HepG2 (cell line): Measurements from ENCODE around the gene TNFSF10. TPM values are rescaled to one million over a fixed set of nuclear protein-coding genes. Genes with fewer than 3 reads are reported as not detected.

Experiments used
- ATAC-seq: fragments of 200-7000 bp; cut with Tn5 transposase; 3 replicates; pipeline ENCODE4 v1.9.1; 2020; ENCODE audit warnings: mild to moderate bottlenecking, moderate library complexity
- BruUV-seq: library from RNA; stranded (reverse); fragments of 400-500 nt; replicated peaks from 2 replicates; lab custom pipeline; 2021; lab: Mats Ljungman, UMichigan
- CTCF ChIA-PET: fragments of 300-600 bp; formaldehyde crosslinking; extraction: SDS; loops from one replicate; lab custom pipeline; 2021; ENCODE audit warnings: low total read pairs, inconsistent platforms, low intra/inter-chr PET ratio; lab: Yijun Ruan, JAX
- POLR2A ChIA-PET: fragments of 350-600 bp; sonication (Branson Sonifier 250); formaldehyde crosslinking; loops from one replicate; lab custom pipeline; 2020; ENCODE audit warnings: antibody characterized with exemption, inconsistent platforms; lab: Yijun Ruan, JAX
- DNase-seq: peaks from one replicate; pipeline ENCODE4 v3.0.0-alpha.2; 2015; ENCODE audit warnings: low spot score
- FAIRE-seq: peaks from 3 replicates; lab custom pipeline; 2011; peaks lifted over from hg19 to GRCh38; lab: Jason Lieb, UNC
- H2AFZ ChIP-seq: one replicate; pipeline ENCODE4 v1.6.1; 2011; ENCODE audit warnings: low read length, inconsistent platforms
- H3K27ac ChIP-seq: fragments of 300-600 bp; 3 replicates; pipeline ENCODE4 v1.8.0; 2011; ENCODE audit warnings: mixed run types, mild to moderate bottlenecking, mixed read lengths, low read length, inconsistent platforms; ENCODE audit not compliant: insufficient read depth; ENCODE audit errors: extremely low read length
- H3K27me3 ChIP-seq, 2 experiments: fragments of 200-600 bp in 1 of 2; 2 replicates in 1 of 2; 3 replicates in 1 of 2; pipeline versions ENCODE4 v1.6.0 to v1.8.0; 2011; ENCODE audit warnings: low read length in 2 of 2, mild to moderate bottlenecking in 2 of 2, moderate library complexity in 2 of 2, inconsistent platforms in 1 of 2; ENCODE audit not compliant: insufficient read depth in 2 of 2, control insufficient read depth in 1 of 2
- H3K36me3 ChIP-seq, 2 experiments: fragments of 200-600 bp in 1 of 2; replicated peaks in 1 of 2; 2 replicates in 1 of 2; 3 replicates in 1 of 2; pipeline versions ENCODE4 v1.5.1 to v1.8.0; 2011; ENCODE audit warnings: low read length in 2 of 2, inconsistent platforms in 1 of 2; ENCODE audit not compliant: insufficient read depth in 2 of 2, control insufficient read depth in 1 of 2
- H3K4me1 ChIP-seq: 2 replicates; pipeline ENCODE4 v1.5.1; 2012; ENCODE audit warnings: low read length, inconsistent platforms; ENCODE audit not compliant: insufficient read depth
- H3K4me2 ChIP-seq: 2 replicates; pipeline ENCODE4 v1.6.0; 2011; ENCODE audit warnings: low read depth, low read length, inconsistent platforms
- H3K4me3 ChIP-seq, 3 experiments: fragments of 200-600 bp in 1 of 3; sonication (generic), shearing (Covaris generic) in 1 of 3; replicated peaks in 1 of 3; 2 replicates each; pipeline ENCODE4 v1.5.1; 2011 to 2016; ENCODE audit warnings: low read length in 3 of 3, inconsistent platforms in 2 of 3, low read depth in 2 of 3, mild to moderate bottlenecking in 2 of 3, control low read depth in 1 of 3, mixed read lengths in 1 of 3; ENCODE audit not compliant: insufficient read depth in 1 of 3
- H3K79me2 ChIP-seq: one replicate; pipeline ENCODE4 v1.6.1; 2011; ENCODE audit warnings: low read length, inconsistent platforms; ENCODE audit not compliant: insufficient read depth
- H3K9ac ChIP-seq: 2 replicates; pipeline ENCODE4 v1.6.0; 2011; ENCODE audit warnings: mild to moderate bottlenecking, low read depth, low read length, inconsistent platforms; ENCODE audit not compliant: insufficient read depth
- H3K9me3 ChIP-seq: 2 replicates; pipeline ENCODE4 v1.5.1; 2012; ENCODE audit warnings: mild to moderate bottlenecking, low read length
- H4K20me1 ChIP-seq: 2 replicates; pipeline ENCODE4 v1.6.0; 2011; ENCODE audit warnings: inconsistent platforms, mild to moderate bottlenecking, low read length, moderate library complexity; ENCODE audit not compliant: insufficient read depth
- AHDC1 ChIP-seq: sonication (generic); formaldehyde crosslinking; IDR thresholded peaks from 2 replicates; pipeline ENCODE4 v1.5.1; 2020; ENCODE audit warnings: mild to moderate bottlenecking, missing genetic modification reagents, borderline replicate concordance
- ARNTL ChIP-seq: sonication (generic); formaldehyde crosslinking; IDR thresholded peaks from 2 replicates; pipeline ENCODE4 v1.4.0; 2020; ENCODE audit warnings: mild to moderate bottlenecking, missing genetic modification reagents
- CAMTA2 ChIP-seq: sonication (generic); formaldehyde crosslinking; IDR thresholded peaks from 2 replicates; pipeline ENCODE4 v1.4.0; 2020; ENCODE audit warnings: mild to moderate bottlenecking, missing genetic modification reagents, borderline replicate concordance
- IKZF4 ChIP-seq: sonication (generic); formaldehyde crosslinking; IDR thresholded peaks from 2 replicates; pipeline ENCODE4 v1.5.1; 2020; ENCODE audit warnings: borderline replicate concordance, mild to moderate bottlenecking, low read depth, missing genetic modification reagents; ENCODE audit errors: not compliant biosample characterization
- MATR3 ChIP-seq: sonication (generic); formaldehyde crosslinking; IDR thresholded peaks from 2 replicates; pipeline ENCODE4 v1.4.0; 2020; ENCODE audit warnings: missing genetic modification reagents
- MBD4 ChIP-seq: IDR thresholded peaks from 2 replicates; pipeline ENCODE4 v1.6.1; 2012; ENCODE audit warnings: low read length, inconsistent platforms, borderline replicate concordance
- NFATC3 ChIP-seq: sonication (generic); formaldehyde crosslinking; IDR thresholded peaks from 2 replicates; pipeline ENCODE4 v1.5.1; 2020; ENCODE audit warnings: mild to moderate bottlenecking, missing genetic modification reagents
- YEATS2 ChIP-seq: sonication (generic); formaldehyde crosslinking; IDR thresholded peaks from 2 replicates; pipeline ENCODE4 v1.4.0; 2020; ENCODE audit warnings: missing genetic modification reagents, borderline replicate concordance
- ZFP1 ChIP-seq: IDR thresholded peaks from 2 replicates; pipeline ENCODE4 v1.6.1; 2016
- ZNF430 ChIP-seq: sonication (generic); formaldehyde crosslinking; IDR thresholded peaks from 2 replicates; pipeline ENCODE4 v1.9.0; 2021; ENCODE audit warnings: mild to moderate bottlenecking, missing genetic modification reagents
- ZNF503 ChIP-seq: sonication (generic); formaldehyde crosslinking; IDR thresholded peaks from 2 replicates; pipeline ENCODE4 v1.4.0; 2020; ENCODE audit warnings: missing genetic modification reagents
- ZNF883 ChIP-seq: sonication (generic); formaldehyde crosslinking; IDR thresholded peaks from 2 replicates; pipeline ENCODE4 v1.5.1; 2020; ENCODE audit warnings: mild to moderate bottlenecking, missing genetic modification reagents; ENCODE audit errors: not compliant biosample characterization
- in situ Hi-C: cut with HindIII; loops from 2 replicates; pipeline ENCODE4 v1.10.0; 2017; ENCODE audit warnings: low pct_unique_long_range_greater_than_20kb; ENCODE audit not compliant: extremely low pct_ligation_motif_present
- intact Hi-C: fragments of 100-400 bp; cut with micrococcal nuclease; formaldehyde crosslinking; loops from one replicate; pipeline ENCODE4 v1.10.0; 2022; ENCODE audit not compliant: unreplicated experiment
- polyA plus RNA-seq, 8 experiments: library from polyadenylated mRNA; depleted of rRNA in 3 of 8; stranded (reverse) in 7 of 8; unstranded in 1 of 8; fragments of >200 nt; fragmentation: Illumina TruSeq in 4 of 8; extraction: Trizol in 4 of 8; gene quantifications; 2 replicates each; pipeline versions ENCODE4 v1.2.1 to v1.2.3, GENCODE V29; 2011 to 2016; ENCODE audit warnings: low read depth in 4 of 8, missing spikeins in 1 of 8, mixed read lengths in 1 of 8; ENCODE audit not compliant: insufficient read depth in 1 of 8
- total RNA-seq, 5 experiments: library from RNA; depleted of rRNA; stranded (reverse); fragments of >200 nt; fragmentation: Illumina TruSeq; extraction: Trizol; gene quantifications; 2 replicates each; pipeline ENCODE4 v1.2.3, GENCODE V29; 2016; ENCODE audit warnings: low read depth in 1 of 5
- TF ChIP-seq, protein P1 (sequence below): sonication (generic); formaldehyde crosslinking; IDR thresholded peaks from 2 replicates; pipeline ENCODE4; 2020; ENCODE audit warnings: missing genetic modification reagents, mild to moderate bottlenecking, borderline replicate concordance

Gene TNFSF10
- total and polyA plus RNA-seq, 2 of the 13 experiments (the other 11 are each of a cell fraction or from before 2014, with no cell fraction given), result 8.4 to 9.9 TPM

DNA sequence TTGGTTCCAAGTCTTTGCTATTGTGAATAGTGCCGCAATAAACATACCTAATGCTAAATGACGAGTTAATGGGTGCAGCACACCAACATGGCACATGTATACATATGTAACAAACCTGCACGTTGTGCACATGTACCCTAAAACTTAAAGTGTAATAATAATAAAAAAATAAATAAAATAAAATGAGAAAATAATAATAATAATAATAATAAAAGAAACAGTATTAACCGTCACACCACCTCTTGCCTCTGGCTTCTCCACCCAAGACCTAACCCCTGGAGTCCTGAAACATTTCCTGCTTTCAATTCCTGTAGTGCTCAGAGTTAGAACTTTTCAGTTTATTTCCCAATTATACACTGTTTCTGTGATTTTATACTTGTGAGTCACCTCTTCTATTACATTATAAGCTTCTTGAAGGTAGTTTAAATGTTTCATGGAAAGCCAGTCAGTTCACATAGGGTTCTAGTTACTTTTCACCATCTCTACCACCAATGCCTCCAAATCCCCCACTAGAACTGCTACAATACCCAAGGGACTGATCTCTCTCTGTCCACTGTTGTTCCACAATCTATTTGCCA, 56.6 kb downstream of the TNFSF10 start (continued):
- no peak for TF ChIP-seq MBD4
- TF ChIP-seq IKZF4 (CRISPR knock-in tag), result no peak
- TF ChIP-seq ARNTL (CRISPR knock-in tag), result no peak
- TF ChIP-seq MATR3, result no peak
- no peak for TF ChIP-seq ZNF503
- no peak for TF ChIP-seq ZNF430 (CRISPR knock-in tag)
- no peak for TF ChIP-seq ZNF883 (CRISPR knock-in tag)
- no peak for TF ChIP-seq NFATC3 (CRISPR knock-in tag)
- no peak for TF ChIP-seq CAMTA2 (CRISPR knock-in tag)

- POLR2A ChIA-PET, result no interaction called here
- TF ChIP-seq ZFP1 (no peak), YEATS2 (CRISPR knock-in tag) (no peak), AHDC1 (CRISPR knock-in tag) (no peak)
- TF ChIP-seq, protein P1, sequence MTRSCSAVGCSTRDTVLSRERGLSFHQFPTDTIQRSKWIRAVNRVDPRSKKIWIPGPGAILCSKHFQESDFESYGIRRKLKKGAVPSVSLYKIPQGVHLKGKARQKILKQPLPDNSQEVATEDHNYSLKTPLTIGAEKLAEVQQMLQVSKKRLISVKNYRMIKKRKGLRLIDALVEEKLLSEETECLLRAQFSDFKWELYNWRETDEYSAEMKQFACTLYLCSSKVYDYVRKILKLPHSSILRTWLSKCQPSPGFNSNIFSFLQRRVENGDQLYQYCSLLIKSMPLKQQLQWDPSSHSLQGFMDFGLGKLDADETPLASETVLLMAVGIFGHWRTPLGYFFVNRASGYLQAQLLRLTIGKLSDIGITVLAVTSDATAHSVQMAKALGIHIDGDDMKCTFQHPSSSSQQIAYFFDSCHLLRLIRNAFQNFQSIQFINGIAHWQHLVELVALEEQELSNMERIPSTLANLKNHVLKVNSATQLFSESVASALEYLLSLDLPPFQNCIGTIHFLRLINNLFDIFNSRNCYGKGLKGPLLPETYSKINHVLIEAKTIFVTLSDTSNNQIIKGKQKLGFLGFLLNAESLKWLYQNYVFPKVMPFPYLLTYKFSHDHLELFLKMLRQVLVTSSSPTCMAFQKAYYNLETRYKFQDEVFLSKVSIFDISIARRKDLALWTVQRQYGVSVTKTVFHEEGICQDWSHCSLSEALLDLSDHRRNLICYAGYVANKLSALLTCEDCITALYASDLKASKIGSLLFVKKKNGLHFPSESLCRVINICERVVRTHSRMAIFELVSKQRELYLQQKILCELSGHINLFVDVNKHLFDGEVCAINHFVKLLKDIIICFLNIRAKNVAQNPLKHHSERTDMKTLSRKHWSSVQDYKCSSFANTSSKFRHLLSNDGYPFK (CRISPR knock-in tag), result no peak
Observed at GRCh38 chr3:172465281-172465680, 57.9 kb downstream of the TNFSF10 start.

More at GRCh38 chr3:172465281-172465680, 57.9 kb downstream of the TNFSF10 start:
- DNase-seq, result no peak
- in situ Hi-C loops, result no loop called here
- ATAC-seq, result no peak
- H3K79me2 ChIP-seq, result no peaks in the 10 kb centered on the region
- no peak overlapping the region for H2AFZ ChIP-seq
- H3K27ac ChIP-seq, result no peak overlapping the region
- intact Hi-C loops, result no loop called here
- H3K36me3 ChIP-seq, result no peaks in the 10 kb centered on the region
- peaks cover 0 to 5% of the 10 kb centered on the region in 2 experiments; a peak in 1 of 5 replicates for H3K27me3 ChIP-seq
- H3K4me1 ChIP-seq, result no peaks in the 10 kb centered on the region
- FAIRE-seq, result no peak
- CTCF ChIA-PET, result no interaction called here
- H3K9me3 ChIP-seq, result no peaks in the 10 kb centered on the region
- H4K20me1 ChIP-seq, result no peaks in the 10 kb centered on the region
- no peak overlapping the region for H3K4me3 ChIP-seq
- no TSS peak for BruUV-seq
- no peak overlapping the region for H3K4me2 ChIP-seq
- no peak overlapping the region for H3K9ac ChIP-seq
